GF-D8 (cell line): Measurements from ENCODE around the gene LKAAEAR1.
A peak's percentile ranks its signal among the peaks of the same experiment; 100 is the strongest.

ENCODE experiments used
- DNase-seq: peaks from one replicate; lab custom pipeline; 2025; lab: John Stamatoyannopoulos, UW

Gene LKAAEAR1

GRCh38 chr20:64110411-64111068, 26.3 kb upstream of the LKAAEAR1 start:
- no peak for DNase-seq

DNA sequence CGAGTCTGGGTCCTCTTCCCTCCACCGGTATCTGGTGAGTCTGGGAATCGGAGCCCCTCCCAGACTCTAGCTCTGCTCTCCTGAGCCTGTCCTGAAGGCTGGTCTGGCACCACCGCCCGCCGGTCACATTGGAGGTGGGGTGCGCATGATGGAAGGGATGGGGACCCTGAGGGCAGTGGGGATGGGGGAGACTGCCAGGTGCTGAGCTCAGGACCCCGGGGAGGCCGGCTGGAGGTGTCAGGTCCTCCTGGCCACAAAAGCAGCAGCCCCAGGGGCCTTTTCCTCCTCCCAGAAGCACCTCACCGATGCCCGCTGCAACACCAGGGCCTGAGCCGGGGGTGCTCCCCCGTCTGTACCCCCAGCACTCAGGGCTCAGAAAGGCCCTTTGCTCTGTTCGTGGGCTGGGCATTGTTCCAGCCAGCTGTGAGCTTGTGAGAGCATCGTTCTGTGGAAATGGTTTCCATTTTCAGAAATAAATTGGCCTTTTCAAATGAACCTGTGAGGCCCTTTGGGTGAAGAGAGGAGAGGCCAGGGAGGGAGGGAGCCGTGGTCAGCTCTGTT, 25.7 kb upstream of the LKAAEAR1 start:
- DNase-seq = no peak

DNA sequence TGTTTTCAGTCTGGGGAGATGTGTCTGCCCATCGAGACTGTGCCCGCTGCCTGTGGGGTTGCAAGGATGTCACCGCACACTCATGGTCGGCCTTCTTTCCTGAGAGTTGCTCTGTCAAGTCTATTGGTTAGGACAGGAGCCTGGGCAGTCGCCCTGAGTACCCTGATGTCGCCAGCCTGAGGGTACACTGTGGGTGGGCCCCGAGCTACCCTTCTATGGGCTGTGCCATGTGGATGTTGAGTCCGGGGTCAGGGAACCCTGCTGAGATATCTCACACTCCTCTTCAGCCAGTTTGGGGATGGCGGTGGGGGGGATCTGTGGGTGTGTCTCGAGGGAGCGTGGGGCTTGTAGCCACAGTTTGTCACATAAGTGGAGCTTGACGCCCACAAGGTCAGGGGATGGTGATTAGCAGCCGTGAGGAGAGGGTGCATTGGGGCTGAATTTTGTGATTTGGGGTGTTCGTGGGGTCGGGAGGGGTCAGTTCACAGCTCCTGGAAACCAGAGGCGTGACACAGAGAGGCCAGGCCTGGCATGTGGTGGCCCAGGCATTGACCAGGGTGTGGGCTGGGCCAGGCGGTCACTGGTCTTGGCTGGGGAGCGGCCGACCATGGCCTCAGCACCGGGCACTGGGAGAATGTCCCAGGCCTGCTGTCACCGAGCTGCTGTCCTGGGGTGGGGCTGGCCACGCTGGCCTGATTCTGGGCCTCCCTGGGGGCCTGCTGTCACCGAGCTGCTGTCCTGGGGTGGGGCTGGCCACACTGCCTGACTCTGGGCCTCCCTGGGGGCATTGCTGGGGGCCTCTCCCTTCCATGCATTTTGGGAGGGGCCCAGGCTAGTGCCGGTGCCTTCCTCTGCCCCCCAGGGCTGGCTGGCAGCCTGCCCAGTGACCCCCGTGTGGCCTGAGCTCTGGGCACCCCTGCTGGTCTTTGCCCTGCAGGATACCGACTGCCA, 24.8 kb upstream of the LKAAEAR1 start:
- DNase-seq = no peak

DNA sequence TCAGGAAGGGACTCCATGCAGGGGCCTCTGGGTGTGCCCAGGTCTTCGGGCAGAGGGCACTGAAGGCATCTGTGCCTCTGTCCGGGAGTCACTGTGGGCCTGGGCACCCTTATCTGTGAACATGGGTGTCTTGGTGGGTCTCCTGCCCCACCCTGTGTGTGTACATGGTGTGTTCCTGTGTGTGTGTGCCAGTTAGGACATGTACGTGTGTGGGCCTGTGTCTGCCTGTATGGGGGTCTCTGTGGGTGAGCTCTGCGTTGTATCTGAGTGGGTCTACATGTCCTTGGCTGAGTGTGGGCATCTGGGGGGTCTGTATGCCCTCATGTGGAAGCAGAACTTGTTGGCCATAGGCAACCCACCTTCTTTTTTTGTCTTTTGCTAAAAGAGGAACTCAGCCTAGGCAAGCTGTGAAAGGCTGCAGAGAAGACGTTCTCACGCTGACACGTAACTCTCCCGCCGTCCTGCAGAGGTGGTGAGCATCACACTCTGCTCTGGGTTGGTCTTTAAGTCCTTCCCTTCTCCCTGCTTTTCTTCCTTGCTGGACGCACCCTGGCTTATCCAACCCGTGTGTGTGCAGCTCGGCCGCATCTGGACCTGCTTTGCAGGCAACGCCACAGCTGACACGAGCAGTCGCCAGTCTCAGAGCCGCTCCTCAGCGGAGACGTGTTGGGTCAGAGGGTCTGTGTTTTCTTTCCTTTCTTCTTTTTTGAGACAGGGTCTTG, 23.7 kb upstream of the LKAAEAR1 start:
- DNase-seq = peak; percentile 14

DNA sequence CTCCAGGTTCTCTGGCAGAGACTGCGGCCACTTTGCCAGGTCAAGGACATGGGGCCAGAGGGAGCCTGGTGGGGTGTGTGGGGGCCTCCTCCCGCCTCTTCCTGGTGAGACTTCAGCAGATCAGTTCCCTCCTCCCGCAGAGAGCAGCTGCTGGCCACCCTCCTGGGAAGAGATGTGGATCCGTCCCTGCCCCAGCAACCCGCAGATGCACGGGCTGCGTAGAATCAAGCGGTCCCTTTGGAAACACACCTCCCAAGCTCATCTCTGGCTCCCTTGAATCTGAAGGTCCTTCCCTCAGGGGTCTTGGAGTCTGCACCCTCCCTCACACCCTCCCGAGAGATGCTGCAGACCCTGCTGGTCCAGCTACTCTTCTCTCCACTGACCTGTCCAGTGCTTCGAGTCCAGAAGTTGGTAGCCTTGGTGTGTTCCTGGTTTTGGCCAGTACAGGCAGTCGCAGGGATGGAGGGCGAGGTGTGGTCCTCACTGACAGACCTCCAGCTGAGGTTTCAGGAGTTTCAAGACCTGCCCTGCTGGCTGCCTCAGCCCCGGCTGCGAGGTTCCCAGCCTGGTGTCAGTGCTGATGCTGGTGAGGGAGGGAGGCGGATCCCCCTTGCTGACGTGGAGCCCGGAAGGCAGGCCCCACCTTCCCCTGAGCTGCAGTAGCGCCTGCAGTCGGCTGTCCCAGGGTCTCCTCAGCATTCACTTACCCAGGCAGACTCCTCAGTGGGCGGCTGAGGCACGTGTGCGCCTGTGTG, 23.0 kb upstream of the LKAAEAR1 start, which contains the start of gene NPBWR2:
Gene NPBWR2 (minus strand): TSS at position 585 of the 755 bp plus-strand sequence. CDS start 734 bp downstream, outside the sequence.
- no peak for DNase-seq

DNA sequence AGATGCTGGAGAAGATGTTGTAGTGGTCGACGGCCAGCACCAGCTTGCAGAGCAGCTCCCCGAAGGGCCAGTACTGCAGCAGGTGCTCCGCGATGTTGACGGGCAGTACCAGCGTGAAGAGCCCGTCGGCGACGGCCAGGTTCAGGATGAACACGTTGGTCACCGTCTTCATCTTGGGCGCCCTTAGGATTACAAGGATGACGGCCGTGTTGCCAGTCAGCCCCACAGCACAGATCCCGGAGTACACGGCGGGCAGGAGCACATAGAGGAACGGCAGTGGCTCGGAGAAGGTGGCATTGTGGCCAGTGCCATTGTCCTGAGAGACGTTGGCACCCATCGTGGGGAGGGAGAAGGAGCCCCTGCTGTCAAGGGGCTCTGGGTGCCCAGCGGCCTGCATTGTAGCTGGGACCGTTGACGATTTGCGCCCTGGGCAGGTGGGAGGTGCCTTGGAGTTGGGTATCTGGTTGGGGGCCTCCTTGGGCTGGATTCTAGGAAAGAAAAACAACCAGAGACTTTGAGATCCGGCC, 22.3 kb upstream of the LKAAEAR1 start:
- DNase-seq = no peak

- DNase-seq = no peak
These were observed 21.7 kb upstream of the LKAAEAR1 start for GRCh38 chr20:64105846-64106434.

- DNase-seq = no peak
These were observed 20.7 kb upstream of the LKAAEAR1 start for GRCh38 chr20:64104667-64105451.

DNA sequence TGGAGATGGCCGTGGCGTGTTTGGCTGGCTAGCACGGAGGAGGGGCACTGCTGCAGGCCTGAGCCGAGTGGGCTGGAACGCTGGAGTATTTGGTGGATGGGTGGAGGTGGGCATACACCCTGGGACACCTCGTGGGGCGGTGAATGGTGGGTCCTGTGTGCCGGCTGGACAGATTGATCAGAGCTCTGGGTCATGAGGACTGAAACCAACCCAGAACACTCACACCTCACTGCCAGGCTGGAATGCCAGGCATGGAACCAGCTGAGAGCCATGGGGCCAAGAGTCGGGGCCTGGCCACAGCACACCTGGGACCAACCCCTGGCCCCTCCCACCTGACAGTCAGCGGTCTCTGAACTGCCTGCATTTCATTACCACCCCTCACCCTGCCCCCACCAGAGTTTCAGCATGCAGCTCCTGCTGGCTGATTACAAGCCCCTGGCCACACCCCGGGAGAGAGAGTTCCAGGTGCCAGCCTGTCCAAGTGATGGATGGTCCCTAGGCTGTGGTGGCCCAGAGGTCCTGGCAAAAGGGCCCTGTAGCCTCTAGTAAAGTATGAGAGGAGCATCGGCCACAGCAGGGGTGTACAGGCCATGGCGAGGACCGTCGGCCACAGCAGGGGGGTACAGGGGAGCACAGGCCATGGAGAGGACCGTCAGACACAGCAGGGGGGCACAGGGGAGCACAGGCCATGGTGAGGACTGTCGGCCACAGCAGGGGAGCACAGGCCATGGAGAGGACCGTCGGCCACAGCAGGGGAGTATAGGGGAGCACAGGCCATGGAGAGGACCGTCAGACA, 19.9 kb upstream of the LKAAEAR1 start:
- DNase-seq = no peak

DNA sequence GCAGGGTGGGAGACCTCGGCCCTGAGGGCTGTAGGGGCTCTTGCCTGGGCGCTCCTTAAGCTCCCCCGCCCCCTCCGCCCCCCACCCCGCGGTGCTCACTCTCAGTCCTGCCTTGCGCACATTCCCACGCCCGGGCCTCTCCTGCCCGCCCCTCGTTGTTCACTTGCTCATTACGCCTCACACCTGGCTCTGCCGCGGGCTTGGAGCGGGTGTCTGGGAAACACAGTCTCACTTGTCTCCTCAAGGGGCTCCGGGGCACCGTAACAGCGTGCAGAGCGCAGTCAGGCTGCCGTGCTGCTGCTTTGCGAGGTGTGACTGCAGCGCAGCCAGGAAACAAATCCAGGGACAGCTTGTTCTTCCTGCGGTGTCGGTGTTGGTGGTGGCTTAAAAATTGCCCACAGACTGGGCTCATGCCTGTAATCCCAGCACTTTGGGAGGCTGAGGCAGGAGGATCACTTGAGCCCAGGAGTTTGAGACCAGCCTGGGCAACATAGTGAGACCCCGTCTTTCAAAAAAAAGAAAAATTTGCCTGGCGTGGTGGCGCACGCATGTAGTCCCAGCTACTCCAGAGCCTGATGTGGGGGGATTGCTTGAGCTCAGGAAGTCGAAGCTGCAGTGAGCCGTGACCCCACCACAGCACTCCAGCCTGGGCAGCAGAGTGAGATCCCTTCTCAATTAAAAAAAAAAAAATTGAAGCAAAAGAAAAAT, 18.6 kb upstream of the LKAAEAR1 start:
- no peak for DNase-seq

- DNase-seq = no peak
These were observed 17.8 kb upstream of the LKAAEAR1 start for GRCh38 chr20:64101731-64102621.

DNA sequence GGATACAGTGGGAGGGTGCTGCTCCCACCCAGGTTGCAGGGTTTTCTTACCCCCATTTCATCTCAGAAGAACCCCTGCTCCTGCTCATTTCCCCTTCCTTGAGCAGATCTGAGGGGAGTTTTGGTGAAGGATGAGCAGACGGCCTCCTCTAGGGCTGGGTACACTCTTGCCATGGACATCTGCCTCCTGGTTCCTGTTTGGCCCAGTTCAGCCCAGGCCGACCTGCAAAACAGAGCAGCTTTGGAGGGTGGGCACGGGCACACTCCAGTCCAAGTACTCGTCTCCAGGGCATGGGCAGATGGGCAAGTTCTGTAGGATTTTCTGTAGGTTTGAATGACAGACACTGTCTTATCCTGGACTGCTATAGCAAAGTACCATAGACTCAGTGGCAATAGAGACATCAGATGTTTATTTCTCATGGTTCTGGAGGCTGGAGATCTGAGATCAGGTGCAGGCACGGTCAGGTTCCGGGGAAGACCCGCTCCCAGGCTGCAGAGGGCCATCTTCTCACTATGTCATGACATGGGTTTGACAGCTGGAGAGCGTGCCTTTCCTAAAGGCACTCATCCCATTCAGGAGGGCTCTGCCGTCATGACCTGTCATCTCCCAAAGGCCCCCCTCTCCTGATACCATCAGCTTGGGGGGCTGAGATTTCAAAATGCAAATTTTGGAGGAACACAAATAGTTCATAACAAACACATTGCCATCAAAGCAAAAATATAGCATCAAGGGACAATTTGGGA, 16.9 kb upstream of the LKAAEAR1 start:
- no peak for DNase-seq

GRCh38 chr20:64100566-64100888, 16.3 kb upstream of the LKAAEAR1 start:
- no peak for DNase-seq

- no peak for DNase-seq
These were observed 15.8 kb upstream of the LKAAEAR1 start for GRCh38 chr20:64099880-64100565.

DNA sequence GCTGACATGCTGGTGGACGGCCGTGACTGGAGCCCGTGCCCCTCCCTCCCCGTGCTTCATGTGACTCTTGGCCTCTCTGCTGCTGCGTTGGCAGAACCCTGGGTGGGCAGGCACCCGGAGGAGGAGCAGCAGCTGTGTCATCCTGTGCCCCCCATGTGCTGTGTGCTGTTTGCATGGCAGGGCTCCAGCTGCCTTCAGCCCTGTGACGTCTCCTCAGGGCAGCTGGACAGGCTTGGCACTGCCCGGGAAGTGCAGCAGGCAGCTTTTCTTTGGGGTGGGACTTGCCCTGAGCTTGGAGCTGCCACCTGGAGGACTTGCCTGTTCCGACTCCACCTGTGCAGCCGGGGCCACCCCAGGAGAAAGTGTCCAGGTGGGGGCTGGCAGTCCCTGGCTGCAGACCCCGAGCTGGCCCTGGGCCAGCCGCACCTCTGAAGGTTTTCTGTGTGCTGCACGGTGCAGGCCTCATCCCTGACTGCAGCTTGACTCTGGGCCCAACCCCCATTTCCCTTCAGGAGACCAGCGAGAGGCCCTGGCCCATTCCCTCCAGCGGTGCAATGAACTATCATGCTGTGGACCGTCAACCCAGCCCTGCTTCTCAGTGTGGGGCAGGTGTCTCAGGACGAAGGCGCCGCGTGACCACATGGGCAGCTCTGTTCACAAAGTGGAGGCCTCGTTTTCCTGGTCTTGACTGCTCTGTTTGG, 15.0 kb upstream of the LKAAEAR1 start:
- DNase-seq = no peak
